ENCODE measurements around the gene FBXL16. TPM values are rescaled to one million over a fixed set of nuclear protein-coding genes. Genes with fewer than 3 reads are reported as not detected.

FBXL16 gene
- total RNA-seq, 6 experiments from 2014 or later = 0.05 to 2.3 (median 1.7) TPM; not detected in 3

GRCh38 chr16:706189-707061 is 824 bp upstream of the FBXL16 start:
- DNase-seq (no peak), ATAC-seq (no peak)
- WGBS (ENCODE audit: insufficient coverage, low coverage, low lambda C conversion rate, missing lambda C conversion rate) = 5% methylated on average over 22 of the region's 49 CpGs
- Histone ChIP-seq H3K4me3 (no peak overlapping the region), H3K27ac (no peak overlapping the region), H3K36me3 (no peaks in the 10 kb centered on the region), H3K9me3 (no peaks in the 10 kb centered on the region), H3K27me3 (peaks cover 0 to 3% of the 10 kb centered on the region in 2 donors), H3K4me1 (no peaks in the 10 kb centered on the region)
- TF ChIP-seq CTCF (IDR thresholded peaks at IDR 0.05) (no peak), POLR2A (IDR thresholded peaks at IDR 0.05) (no peak)
- intact Hi-C loops (cut with DNase I) = loop anchor here in 1 of 2 donors (5.0 kb wide), 1 partner anchor 76 kb away; no protein-coding TSS in a partner anchor

- ATAC-seq = no peak
- H3K4me1 ChIP-seq = no peaks in the 10 kb centered on the region
- TF ChIP-seq CTCF (IDR thresholded peaks at IDR 0.05) (no peak), POLR2A (IDR thresholded peaks at IDR 0.05) (no peak)
- H3K27me3 ChIP-seq = peaks cover 8 to 13% of the 10 kb centered on the region in 2 donors
- no peaks in the 10 kb centered on the region for H3K36me3 ChIP-seq
- WGBS (ENCODE audit: insufficient coverage, low coverage, low lambda C conversion rate, missing lambda C conversion rate) = 18% methylated on average over 10 of the region's 50 CpGs
- no peaks in the 10 kb centered on the region for H3K9me3 ChIP-seq
- no peak overlapping the region for H3K4me3 ChIP-seq
- intact Hi-C loops (cut with DNase I) = loop anchor here in 1 of 2 donors (5.0 kb wide), 1 partner anchor 78 kb away; no protein-coding TSS in a partner anchor
- H3K27ac ChIP-seq = no peak overlapping the region
- no peak for DNase-seq
Measured at GRCh38 chr16:704552-705380, 835 bp downstream of the FBXL16 start.

- Histone ChIP-seq H3K4me3 (no peak overlapping the region), H3K4me1 (no peaks in the 10 kb centered on the region), H3K36me3 (no peaks in the 10 kb centered on the region), H3K27ac (no peak overlapping the region), H3K27me3 (peaks cover 8 to 19% of the 10 kb centered on the region in 2 donors), H3K9me3 (no peaks in the 10 kb centered on the region)
- intact Hi-C loops (cut with DNase I) = no loop called here
- WGBS (ENCODE audit: insufficient coverage, low coverage, low lambda C conversion rate, missing lambda C conversion rate) = 45% methylated on average over 6 of the region's 7 CpGs
- DNase-seq (no peak), ATAC-seq (no peak)
- no peak for TF ChIP-seq CTCF (IDR thresholded peaks at IDR 0.05)
- TF ChIP-seq POLR2A (IDR thresholded peaks at IDR 0.05) = no peak
Measured at GRCh38 chr16:704047-704446, 1.6 kb downstream of the FBXL16 start.

- Histone ChIP-seq H3K27me3 (peaks cover 8 to 20% of the 10 kb centered on the region in 2 donors), H3K4me3 (no peak overlapping the region), H3K4me1 (no peaks in the 10 kb centered on the region), H3K9me3 (no peaks in the 10 kb centered on the region), H3K27ac (no peak overlapping the region), H3K36me3 (no peaks in the 10 kb centered on the region)
- TF ChIP-seq POLR2A (IDR thresholded peaks at IDR 0.05) (no peak), CTCF (IDR thresholded peaks at IDR 0.05) (no peak)
- 0% methylated on average over 1 of the region's 12 CpGs for WGBS (ENCODE audit: insufficient coverage, low coverage, low lambda C conversion rate, missing lambda C conversion rate)
- DNase-seq = no peak
- intact Hi-C loops (cut with DNase I) = no loop called here
- ATAC-seq = no peak
Measured at GRCh38 chr16:703406-703805, 2.2 kb downstream of the FBXL16 start.

Data from right lobe of liver (tissue), 6 donors.